GM15510 (cell line): Measurements from ENCODE around the gene SLC25A31.

Source experiments
- POLR2A ChIP-seq: IDR thresholded peaks from 3 replicates; pipeline ENCODE4 v1.6.1; 2011; ENCODE audit warnings: borderline replicate concordance; ENCODE audit not compliant: insufficient read length; ENCODE audit errors: extremely low read depth

Gene SLC25A31

DNA sequence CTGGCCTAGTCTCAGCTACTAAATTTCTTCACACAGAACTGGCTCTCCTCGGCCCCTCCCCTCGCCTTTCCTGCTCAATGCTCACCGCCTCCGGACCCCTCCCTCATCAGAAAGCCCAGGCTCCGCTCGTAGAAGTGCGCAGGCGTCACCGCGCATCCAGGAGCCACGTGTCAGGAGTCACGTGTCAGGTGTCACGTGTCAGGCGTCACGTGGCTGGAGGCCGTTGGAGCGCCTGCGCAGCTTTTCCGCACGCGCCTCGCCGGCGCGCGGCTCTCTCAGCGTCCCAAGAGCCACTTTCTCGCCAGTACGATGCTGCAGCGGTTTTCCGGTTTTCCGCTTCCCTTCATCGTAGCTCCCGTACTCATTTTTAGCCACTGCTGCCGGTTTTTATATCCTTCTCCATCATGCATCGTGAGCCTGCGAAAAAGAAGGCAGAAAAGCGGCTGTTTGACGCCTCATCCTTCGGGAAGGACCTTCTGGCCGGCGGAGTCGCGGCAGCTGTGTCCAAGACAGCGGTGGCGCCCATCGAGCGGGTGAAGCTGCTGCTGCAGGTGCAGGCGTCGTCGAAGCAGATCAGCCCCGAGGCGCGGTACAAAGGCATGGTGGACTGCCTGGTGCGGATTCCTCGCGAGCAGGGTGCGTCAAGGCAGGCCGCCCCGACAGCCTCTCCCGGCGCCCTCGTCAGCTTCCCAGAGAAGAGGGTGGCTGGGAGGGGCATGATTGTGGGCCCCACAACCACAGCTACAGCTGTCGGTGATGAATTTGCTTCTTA lies at the start of gene SLC25A31:
SLC25A31 (plus strand) TSS at position 259 of the 772 bp plus-strand sequence; CDS start at position 405, 146 bp downstream.
- TF ChIP-seq POLR2A, result no peak

DNA sequence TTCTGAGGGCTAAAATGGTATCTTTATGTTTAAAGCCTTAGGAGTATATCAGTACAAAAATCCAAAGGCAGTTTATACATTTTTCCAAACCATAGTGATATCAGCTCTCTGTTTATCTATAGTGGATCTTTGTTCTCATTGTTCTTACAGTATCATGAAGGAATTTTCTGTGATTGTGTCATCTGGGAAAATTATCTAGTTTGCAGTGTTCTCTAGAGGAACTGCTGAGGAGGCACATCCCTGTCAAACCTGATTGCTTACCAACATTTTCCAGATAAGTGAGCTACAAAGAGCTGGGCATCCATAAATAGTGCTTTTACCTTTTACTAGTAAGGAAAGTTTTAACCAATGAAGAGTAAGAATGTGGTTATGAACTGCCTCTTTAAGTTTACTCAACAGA lies 44.9 kb upstream of the SLC25A31 start:
- no peak for TF ChIP-seq POLR2A

DNA sequence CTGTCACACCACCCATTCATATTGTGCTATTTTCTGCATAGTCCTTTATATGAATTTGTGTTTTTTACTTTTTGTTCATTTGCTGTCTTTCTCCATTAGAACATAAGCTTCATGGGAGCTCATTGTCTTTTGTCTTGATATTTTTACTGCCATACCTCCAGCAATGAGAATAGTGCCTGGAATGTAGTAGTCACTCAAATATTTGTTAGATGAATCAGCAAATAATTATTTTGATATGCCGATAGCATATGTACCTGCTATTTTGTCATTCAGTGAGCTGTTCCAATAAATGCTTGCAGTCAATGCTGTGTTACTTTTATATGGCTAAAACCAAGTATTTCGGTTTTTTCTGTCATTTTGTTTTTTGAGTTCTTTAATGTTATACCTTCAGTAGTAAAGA lies 43.5 kb upstream of the SLC25A31 start:
- TF ChIP-seq POLR2A, result no peak

DNA sequence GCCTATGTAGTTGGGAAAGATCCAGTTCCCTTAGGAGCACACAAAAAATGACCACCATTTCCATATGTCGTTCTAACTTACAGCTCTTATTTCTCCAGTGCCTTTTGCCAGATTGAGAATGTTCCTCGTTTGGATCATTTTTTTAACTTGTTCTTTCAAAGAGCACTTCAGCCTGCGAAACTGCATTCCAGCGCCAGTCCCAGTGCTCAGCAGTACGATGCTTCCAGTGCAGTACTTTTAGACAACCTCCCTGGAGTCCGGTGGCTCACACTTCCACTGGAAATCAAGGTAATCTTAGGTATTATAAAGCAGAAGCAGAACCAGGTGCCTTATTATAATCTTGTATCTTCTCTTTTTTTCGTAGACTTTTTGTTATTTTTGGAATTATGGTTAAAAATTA lies 42.6 kb upstream of the SLC25A31 start:
- TF ChIP-seq POLR2A, result no peak

DNA sequence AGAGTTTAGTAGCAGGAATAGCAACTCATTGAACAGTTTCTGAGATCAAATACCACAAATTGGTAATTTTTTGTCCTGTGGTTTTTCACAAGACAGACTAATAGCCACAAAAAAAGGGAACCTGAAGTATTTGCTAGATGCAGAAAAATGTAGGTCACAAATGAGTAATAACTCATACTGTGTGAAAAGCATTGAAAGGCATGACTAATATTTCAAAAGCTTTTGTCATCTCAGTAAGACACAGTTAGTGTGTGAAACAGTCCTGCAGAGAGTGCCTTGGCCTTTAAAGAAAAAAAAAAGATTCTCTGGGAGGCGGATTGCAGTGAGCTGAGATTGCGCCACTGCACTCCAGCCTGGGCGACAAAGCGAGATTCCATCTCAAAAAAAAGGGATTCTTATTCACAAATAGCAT lies 31.4 kb upstream of the SLC25A31 start:
- TF ChIP-seq POLR2A, result no peak

DNA sequence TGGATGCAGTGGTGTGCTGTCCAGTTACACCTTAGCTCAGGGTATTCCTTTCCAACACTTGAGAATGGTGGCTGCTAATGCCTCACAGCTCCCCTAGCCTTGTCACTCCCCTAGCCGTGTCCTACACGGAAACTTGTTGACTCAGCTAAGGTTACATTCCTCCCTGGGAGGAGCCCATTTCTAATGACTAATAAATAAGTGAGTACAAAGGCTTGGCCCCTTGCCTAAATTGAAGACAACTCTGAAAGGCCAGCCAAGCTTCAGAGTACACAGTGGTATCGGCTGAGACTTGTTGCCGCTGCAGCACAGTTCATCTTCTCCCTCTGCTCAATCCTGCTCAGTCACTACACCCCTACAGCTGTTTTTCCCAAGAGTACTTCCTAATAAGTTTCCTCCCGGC lies 21.2 kb upstream of the SLC25A31 start:
- TF ChIP-seq POLR2A, result no peak

DNA sequence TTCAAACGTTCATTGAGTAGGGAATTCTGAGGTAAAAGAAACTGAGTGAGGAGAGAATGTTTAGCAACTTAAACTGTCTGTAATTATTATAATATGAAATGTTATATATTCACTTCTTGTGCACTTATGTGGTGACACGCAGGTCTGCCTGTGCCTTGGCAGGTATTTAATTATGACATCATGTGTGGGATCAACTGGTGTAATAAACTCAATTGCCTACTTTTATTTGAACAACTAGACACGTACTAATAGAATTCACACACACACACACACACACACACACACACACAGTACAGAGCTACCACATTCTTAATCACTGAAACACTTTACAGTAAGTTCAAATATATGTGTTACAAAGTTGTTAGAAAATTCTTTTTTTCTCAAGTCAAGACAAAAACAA lies 20.7 kb upstream of the SLC25A31 start:
- no peak for TF ChIP-seq POLR2A

DNA sequence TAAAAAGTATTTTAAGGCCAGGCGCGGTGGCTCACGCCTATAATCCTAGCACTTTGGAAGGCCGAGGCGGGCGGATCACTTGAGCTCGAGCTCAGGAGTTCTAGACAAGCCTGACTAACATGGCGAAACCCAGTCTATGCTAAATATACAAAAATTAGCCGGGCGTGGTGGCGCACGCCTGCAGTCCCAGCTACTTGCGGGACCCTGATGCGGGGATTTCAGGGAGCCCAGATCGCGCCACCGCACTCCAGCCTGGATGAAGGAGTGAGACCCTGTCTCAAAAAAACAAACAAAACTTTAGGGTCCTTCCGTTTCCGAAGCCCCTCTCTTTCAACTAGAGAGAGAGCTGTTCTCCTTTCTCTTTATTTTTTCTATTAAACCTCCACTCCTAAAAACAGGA lies 1.2 kb downstream of the SLC25A31 start:
- TF ChIP-seq POLR2A, result no peak

DNA sequence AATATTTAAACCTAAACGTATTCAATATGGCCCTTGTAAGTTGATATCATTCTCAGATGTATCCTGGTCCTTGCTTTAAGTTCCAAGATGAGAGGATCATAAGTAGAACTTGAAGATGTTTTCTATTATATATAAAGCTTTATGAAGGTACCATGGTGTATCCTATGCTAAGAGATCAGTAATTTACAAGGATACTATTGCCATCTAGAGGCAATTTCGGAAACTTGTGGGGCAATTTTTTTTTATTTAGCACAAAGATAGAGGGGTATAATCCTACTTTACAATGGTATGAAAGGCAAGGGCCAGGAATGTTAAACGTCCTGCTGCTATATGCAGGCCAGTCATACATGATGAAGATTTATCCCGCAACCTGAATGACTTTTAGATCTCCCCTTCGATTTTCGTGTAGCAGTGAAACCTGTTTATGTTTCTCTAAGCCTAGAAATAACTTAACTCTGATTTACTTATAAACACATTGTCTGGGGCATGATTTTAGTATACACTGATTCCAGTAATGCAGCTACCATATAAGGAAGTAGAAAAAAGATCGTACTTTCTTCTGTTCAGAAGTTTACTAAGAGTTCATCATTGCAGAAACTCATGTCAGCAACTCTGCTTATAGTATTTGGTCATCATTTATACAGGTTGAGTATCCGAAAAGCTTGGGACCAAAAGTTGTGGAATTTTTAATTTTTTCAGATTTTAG lies 2.6 kb downstream of the SLC25A31 start:
- TF ChIP-seq POLR2A, result no peak

DNA sequence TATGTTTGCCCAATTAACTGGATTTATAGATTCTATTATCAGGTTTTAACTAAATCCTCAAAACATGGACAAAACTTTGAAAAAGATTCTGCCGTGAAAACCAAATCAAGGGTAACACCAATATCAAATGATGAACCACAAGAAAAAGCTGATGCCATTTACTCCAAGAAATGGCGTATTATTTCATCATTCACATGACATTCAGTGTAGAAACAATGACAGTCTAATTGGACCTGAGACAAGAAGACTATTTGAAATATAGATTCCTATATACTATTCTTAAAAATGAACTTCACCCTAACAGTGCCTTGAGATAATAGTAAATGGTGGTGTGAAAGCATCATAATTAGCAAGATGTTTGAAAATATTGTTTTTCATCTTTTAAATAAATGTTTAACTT lies 4.8 kb downstream of the SLC25A31 start:
- no peak for TF ChIP-seq POLR2A

DNA sequence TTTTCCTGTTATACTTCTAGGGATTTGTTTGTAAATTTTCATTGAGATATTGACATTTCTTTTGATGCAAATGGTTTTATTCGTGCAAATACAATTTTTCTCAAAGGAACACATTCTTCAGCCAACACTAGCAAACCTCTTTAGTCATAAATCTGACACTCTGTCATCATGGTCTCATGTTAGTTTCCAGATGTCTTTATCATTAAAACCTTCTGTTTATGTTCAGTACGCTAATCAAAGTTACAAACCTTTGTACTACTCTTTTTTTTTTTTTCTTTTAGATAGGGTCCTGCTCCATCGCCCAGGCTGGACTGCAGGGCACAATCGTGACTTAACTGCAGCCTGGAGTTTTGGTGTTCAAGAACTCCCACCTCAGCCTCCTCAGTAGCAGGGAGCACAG lies 7.1 kb downstream of the SLC25A31 start:
- TF ChIP-seq POLR2A, result no peak

DNA sequence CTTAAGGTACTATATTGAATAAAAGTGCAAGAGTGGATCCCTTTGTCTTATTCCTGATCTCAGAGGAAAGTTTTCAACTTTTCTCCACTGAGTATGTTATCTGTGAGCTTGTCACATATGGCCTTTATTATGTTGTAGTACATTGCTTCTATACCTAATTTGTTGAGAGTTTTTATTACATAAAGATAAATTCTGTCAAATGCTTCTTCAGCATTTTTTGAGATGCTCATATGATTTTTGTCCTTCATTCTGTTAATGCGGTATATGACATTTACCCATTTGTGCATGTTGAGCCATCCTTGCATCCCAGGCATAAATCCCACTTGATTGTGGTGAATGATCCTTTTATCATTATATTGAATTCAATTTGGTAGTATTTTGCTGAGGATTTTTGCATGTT lies 11.0 kb downstream of the SLC25A31 start:
- TF ChIP-seq POLR2A, result no peak

DNA sequence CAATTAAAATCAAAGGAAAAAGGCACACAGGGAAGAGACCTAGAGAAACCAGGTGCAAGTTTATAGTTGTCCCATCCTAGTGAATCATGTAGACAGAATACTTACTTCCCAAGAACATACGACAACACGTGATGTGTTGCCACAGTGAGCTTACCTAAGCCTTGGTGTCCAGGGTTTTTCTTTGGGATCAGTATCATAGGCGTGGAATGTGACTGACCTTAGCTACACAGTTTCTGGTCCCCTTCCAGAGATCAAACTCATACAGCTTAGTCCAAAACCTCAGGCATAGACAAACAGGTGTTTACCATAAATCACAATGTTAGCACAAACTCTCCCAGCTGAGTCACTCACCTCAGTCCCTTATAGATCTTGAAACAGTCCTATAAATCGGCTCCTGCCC lies 17.7 kb downstream of the SLC25A31 start:
- TF ChIP-seq POLR2A, result no peak

DNA sequence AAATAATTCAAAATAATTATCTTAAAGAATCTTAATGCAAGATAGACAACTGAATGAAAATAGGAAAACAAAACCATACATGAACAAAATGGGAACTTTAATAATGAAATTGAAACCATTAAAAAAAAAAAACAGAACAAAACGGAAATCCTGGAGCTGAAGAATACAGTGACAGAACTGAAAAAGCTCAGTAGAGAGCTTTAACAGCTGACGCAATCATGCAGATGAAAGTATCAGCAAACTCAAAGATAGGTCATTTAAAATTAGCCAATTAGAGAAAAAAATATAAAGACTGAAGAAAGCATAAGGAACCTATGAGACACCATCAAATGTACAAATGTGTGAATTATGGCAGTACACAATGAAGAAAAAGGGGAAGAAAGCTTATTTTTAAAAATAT lies 18.8 kb downstream of the SLC25A31 start:
- TF ChIP-seq POLR2A, result no peak

DNA sequence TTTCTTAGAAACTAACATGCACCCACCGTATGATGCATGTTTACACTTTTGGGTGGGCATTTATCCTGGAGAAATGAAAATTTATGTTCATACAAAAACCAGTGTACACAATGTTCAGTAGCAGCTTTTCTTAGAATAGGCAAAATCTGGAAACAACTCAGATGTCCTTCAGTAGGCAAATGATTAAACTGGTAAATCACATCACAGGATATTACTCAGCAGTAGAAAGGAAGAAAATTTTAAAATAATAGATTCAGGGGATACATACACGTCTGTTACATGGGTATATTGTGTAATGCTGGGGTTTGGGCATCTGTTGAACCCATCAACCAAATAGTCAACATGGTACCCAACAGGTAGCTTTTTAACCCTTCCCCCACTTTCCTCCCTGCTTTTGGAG lies 26.7 kb downstream of the SLC25A31 start:
- no peak for TF ChIP-seq POLR2A

DNA sequence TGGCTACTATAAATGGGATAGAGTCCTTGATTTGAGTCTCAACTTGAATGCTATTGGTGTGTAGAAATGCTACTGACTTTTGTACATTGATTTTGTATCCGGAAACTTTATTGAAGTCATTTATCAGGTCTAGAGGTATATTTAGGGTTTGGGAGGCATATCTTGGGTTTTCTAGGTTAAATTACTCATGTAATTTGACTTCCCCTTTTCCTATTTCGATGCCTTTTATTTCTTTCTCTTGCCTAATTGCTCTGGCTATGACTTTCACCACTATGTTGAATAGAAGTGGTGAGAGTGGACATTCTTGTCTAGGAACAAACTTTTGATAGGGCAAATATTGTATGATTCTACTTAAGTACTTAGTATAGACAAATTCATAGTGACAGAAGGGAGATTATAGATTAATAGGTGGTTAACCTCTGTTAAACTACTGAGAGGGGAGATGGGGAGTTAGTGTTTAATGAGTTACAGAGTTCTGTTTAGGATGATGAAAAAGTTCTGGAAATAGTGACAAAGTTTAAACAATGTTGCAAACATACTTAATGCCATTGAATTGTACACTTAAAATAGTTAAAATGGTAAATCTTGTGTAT lies 29.1 kb downstream of the SLC25A31 start:
- TF ChIP-seq POLR2A, result no peak
